ENCODE measurements around the gene SUSD4.
"Not testable (repeated sequence)": the region's sequence is repeated elsewhere in the genome, so short reads cannot be mapped to it uniquely, and the experiment has no call there.

The SUSD4 gene

DNA sequence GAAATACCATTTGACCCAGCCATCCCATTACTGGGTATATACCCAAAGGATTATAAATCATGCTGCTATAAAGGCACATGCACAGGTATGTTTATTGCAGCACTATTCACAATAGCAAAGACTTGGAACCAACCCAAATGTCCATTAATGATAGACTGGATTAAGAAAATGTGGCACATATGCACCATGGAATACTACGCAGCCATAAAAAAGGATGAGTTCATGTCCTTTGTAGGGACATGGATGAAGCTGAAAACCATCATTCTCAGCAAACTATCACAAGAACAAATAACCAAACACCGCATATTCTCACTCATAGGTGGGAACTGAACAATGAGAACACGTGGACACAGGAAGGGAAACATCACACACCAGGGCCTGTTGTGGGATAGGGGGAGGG lies 80.3 kb downstream of the SUSD4 start:
- DNase-seq, result not testable (repeated sequence)

- not testable (repeated sequence) for DNase-seq
These were observed 85.7 kb downstream of the SUSD4 start for GRCh38 chr1:223278311-223278710.

DNA sequence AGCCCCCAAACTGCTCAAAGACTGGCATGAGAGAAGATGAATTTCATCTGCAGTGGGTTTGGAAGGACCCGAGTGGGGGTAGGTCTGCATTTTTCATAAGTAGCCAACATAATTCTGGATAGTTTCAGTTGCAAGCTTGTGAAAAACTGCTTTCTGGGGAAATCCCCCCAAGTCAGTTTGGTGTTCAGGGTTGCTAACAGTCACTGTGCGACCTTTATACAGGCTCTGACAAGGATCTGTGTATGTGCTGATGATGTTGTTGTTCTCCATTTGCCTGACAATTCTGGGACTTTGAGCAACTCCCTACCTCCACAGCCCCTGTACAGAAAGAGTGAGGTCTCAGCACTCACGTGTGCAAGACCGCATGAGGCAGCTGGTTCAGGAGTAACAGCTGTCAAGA lies 87.9 kb downstream of the SUSD4 start:
- DNase-seq, result no peak

DNA sequence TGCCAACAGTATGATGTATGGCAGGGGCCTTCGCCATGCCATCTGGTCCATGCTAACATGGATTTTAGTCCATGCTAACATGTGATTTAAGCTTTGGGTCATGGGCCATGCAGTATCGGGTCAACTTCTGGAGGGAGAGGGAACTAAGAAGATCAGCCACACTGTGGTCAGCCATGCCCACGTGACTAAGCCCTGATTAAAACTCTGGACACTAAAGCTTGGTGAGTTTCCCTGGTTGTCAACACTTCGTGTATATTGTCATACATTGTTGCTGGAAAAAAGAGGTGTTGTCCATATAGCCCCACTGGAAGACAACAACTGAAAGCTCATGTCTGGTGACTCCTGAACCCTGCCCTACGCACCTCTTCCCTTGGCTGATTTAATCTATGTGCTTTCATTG lies 90.5 kb downstream of the SUSD4 start:
- no peak for DNase-seq

DNA sequence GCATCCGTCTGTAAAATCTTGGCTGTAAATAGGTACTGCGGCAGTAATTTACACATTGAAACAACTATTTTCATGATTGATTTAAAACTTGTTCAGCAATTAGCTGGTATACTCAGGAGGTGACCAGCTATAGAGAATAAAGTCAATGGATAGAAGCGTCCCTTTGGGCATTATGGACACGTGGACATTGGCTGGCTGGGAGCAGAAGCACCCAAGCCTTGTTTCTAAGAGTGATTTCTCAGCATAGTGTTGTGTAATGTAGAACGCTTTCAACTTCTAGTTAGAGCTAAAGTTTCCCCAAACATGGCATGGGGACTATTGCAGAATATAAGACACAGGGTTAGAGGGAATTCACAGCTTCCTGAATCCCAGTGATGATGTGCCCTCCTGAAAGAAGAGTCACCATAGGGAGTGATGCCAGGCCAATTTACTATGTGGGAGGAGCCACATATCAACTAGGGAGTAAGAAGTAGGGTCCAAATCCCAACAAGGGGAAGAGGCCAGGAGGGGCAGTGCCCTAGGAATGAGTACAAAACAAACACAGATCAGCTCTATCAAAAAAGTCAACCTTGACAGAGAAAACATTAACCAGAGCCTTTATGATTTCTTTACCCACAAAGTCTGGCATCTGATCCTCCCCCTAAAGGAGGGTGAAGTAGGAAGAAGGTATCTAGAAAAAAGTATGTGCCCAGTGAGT lies 92.7 kb downstream of the SUSD4 start:
- DNase-seq, result no peak

DNA sequence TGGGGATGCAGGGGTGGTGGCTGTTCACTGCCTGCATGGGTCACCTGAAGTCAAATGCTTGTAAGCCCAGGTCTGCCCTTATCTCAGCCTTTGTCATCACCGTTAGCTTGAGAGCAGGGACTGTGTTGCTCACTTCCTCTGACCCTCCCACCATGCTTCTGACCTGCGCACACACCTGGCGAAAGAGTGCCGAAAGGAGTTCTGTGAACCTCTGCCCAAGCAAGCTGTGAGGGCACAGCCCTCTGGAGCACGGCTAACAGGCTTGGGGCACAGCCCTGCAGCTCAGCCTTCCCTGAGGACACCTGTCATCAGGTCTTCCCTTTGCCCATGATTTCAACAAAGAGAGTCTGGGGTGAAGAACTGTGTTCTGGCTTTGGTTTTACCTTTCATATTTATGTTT lies 93.8 kb downstream of the SUSD4 start:
- DNase-seq, result no peak

- DNase-seq, result no peak
These were observed 95.0 kb downstream of the SUSD4 start for GRCh38 chr1:223269006-223269405.

DNA sequence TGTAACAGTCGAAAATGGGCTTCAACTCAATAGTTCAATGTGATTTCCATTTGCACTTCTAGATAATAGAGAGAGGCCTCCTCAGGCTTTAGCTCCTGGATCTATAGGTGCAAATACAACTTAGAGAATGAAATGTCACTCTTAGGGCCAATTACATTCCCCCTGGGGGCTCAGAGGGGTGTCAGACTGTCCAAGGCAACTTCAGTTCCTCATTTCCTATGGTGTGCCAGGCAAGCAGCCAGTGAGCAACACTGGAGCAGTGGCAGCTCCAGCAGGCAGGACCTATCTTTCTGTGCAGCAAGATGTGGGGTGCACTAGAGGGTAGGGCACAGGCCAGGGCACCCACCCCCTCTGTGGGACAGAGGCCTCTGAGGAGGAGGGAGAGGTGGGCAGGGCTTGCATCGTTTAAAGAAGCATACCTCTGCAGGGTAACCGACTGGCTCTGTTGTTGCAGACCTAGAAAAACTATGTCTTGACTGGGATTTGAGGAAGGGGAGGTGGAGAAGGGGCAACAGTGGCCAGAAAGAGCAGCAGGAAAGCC lies 97.3 kb downstream of the SUSD4 start:
- no peak for DNase-seq

DNA sequence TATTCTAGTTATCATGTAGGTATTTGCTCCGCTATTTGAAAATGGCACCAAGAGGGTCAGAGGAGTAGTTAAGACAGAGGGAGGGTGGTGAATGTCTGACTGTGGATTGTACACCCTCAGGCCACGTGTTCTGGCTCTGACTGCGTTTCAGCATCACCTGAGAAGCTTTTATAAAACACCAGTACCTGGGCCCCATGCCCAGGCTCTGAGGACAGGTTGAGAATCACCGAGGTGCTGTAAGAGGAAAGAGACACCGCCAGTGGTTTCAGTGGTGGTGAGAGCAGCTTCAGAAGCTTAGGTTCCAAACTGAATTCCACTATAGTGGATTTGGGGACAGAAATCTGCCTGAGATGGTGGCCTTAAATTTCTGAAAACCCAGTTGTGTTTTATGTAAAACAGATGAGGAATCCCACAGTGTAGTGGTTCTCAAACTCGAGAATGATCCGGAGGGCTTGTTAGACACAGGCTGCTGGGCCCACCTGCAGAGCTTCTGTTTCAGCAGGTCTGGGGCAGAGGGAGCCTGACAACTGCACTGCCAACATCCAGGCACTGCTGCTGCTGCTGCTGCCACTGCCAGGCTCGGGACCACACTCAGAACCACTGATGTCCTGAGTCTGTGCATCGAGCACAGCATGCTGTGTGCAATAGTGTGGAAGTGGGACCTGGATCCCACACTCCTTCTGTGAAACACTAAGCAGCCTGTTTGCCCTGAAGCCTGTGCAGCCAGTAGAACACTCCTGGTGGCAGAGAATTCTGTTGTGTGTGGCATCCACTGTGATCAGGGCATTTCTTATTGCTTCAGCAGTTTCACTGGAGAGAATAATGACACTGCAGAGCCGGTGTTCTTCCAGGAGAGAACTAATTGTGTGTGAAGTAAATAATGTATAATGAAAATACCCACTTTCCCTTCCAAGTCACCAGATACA lies 98.7 kb downstream of the SUSD4 start:
- DNase-seq, result no peak

DNA sequence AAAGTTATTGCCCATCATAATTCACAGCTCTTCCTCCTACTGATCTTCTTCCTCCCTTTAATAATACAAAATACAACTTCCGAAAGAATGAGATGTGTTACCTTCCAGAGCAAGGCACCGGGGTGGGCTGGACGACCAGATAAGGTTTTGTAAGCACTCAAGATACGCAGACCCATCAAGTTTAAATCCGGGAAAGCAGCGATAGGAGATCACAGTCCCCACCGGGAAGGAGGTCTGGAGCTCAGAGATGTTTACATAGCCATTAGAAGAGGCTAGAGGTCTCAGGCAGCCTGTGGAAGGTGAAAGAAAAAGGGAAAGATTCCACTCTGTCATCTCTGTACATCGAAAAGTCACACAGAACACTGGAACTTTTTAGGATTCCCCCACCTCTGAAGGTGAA lies 99.4 kb downstream of the SUSD4 start:
- no peak for DNase-seq

GRCh38 chr1:223261914-223262313 lies 102.1 kb downstream of the SUSD4 start:
- no peak for DNase-seq

DNA sequence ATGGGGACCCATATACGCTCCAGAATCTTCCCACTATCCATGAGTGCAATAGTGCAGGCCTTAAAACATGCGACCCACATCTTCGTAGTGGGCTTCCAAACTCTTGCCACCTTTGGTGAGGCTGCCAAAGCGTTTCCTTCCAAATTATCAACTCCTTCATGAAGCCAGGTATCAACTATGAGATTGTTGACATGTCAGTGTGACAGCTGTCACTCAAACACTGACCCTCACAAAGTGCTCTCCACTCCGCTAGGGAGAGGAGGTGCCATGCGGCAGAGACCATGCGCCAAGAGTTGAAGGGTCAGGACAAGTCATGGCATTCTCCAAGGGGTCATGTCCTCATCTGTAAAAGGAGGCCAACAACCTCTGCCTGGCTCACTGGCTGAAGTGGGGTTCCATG lies 103.3 kb downstream of the SUSD4 start:
- no peak for DNase-seq

DNA sequence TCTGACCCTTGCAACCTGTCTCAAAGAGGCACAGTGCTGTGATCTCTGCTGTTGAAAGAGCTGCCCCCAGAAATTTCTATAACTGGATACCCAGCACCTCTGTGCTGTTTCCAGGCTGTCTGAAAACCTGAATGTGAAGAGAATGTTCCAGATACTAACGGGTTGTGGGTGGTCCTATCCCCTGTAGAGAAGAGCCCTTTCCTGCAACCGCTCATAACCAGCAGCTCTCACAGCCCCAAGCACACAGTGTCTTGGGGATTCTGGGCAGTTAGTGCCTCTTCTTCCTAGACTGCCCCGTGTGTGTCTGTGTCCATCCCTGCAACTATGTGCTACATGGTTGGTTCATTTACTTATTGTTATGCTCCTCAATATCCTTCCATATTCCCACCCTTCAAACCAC lies 104.5 kb downstream of the SUSD4 start:
- DNase-seq, result no peak

- no peak for DNase-seq
These were observed 105.2 kb downstream of the SUSD4 start for GRCh38 chr1:223258751-223259198.

DNA sequence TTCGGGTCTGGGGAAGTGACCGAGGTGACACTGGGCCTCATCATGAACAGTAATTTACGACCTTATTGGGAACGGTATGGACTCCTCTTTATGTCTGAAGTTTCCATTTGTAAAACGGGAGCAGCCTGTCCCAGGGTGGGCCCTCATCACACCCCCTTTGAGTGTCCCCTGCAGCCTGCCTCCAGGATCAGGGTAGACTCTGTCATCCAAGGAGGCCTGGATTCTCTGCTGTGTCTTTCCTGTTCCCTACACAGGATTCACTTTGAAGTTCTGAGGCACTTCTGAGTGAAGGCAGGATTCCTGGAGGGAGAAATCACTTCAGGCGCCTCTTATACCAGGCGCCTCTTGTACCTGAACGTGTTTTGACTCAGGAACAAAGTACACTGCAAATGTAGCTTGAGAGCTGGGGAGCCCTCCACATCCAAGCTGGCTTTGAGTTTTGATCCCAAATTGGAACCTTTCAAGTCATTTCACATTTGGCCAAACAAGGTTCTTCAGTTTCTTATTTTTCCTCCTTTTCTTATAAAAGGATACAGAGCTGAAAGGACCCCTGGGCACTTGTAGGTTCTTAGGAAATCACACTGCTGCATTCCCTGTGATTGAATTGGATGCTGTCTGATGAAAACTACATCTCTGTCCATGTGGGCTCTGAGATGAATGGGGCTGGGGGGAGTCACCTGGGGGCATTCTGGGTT lies 106.0 kb downstream of the SUSD4 start:
- DNase-seq, result no peak

DNA sequence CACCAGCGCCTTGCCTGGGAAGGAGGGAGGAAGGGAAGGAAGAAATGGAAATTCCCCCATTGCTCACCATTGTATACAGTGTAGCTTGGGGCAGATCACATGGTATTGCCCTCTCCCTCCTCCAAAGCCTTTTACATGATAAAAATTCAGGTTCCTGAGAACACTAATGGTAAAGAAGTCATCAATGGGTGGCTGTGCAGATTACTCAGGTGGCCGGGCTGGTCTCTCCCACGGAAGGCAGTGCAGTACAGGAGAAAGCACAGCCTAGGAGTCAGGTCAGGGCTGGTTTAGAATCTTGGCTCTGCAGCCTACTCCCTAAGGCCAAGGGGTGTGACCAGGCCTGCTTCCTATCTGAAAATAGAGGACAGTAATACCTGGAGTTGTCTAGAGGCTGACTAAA lies 107.9 kb downstream of the SUSD4 start:
- DNase-seq, result no peak

- DNase-seq, result no peak
These were observed 110.1 kb downstream of the SUSD4 start for GRCh38 chr1:223253916-223254315.

- not testable (repeated sequence) for DNase-seq
These were observed 112.6 kb downstream of the SUSD4 start for GRCh38 chr1:223251387-223251786.

- DNase-seq, result no peak
These were observed 113.4 kb downstream of the SUSD4 start for GRCh38 chr1:223250632-223251015.

DNA sequence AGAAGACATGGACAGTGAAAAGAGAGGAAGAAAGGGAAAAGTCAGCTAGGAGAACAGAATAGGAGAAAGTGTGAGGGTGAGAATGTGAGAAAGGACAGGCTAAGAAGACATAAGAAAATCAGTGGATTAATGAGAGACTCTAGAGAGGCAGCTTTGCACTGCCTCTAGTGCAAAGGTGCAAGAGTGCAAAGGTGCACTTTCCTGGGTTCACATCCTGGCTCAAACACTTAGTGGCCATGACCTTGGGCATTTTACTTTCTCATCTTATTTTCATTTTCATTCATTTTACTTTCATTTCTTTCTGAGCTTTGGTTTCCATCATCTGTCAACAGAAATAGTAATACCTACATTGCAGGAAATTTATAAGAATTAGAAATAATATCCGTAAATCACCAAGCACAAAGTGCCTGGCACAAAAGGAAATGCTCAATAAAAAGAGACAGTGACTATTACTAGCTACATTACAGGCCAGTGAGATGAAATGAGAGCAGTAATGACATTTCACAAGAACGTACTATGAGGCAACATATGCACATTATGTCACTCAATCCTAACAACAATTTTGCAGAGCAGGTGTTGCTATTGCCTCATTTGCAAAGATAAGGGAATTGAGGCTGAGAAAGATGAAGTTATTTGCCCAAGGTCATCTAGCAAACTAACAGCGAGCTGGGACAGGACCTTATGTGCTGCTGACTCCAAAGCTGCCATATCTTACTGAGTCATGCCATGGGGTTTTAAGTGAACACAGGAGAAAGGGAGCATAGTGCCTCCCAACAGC lies 113.9 kb downstream of the SUSD4 start:
- no peak for DNase-seq

- DNase-seq, result peak; percentile 16
These were observed 115.2 kb downstream of the SUSD4 start for GRCh38 chr1:223248770-223249140.

GRCh38 chr1:223248001-223248769 lies 115.8 kb downstream of the SUSD4 start:
- no peak for DNase-seq

Data from activated naive CD4-positive, alpha-beta T cell treated with Interleukin-2 at 50 U/mL for 16 hours (primary cell).